Measurements from ENCODE around the gene PCED1A. TPM values are rescaled to one million over a fixed set of nuclear protein-coding genes. Genes with fewer than 3 reads are reported as not detected.

PCED1A gene
- total and polyA plus RNA-seq, 2 of the 8 experiments (the other 6 are each of a cell fraction or from before 2014, with no cell fraction given), result 13.4 to 18.9 TPM

- Histone ChIP-seq H4K8ac (ENCODE audit: extremely low read depth, insufficient read depth, low read length) (no peak overlapping the region), H3K23ac (ENCODE audit: insufficient read length) (no peak overlapping the region), H3K27me3 (replicated peaks in 1 of 4; ENCODE audit: control insufficient read depth in 3 of 4, extremely low read depth in 1 of 4, insufficient read depth in 3 of 4, low read length in 3 of 4) (peaks cover 5 to 7% (median 6%) of the 10 kb centered on the region in 4 experiments), H2BK5ac (ENCODE audit: low read depth, low read length) (no peak overlapping the region), H4K20me1 (replicated peaks in 1 of 2; ENCODE audit: control insufficient read depth in 1 of 2, insufficient read depth in 2 of 2, low read length in 2 of 2) (no peaks in the 10 kb centered on the region), H3K9me3 (ENCODE audit: insufficient read depth in 2 of 2, low read depth in 1 of 2, low read length in 1 of 2) (no peaks in the 10 kb centered on the region; a peak in 1 of 4 replicates), H3K79me1 (ENCODE audit: low read depth, low read length) (no peaks in the 10 kb centered on the region), H3K4me1 (replicated peaks in 1 of 4; ENCODE audit: control insufficient read depth in 3 of 4, insufficient read depth in 4 of 4, low read length in 3 of 4) (no peaks in the 10 kb centered on the region; a peak in 1 of 7 replicates), H4K5ac (ENCODE audit: insufficient read length, low read depth, low read length) (no peak overlapping the region), H3K36me3 (ENCODE audit: control insufficient read depth in 2 of 4, insufficient read depth in 4 of 4, low read length in 3 of 4) (no peaks in the 10 kb centered on the region), H3K9ac (replicated peaks in 1 of 4; ENCODE audit: extremely low read depth in 1 of 4, low read depth in 3 of 4, low read length in 3 of 4) (no peak overlapping the region), H3K4me3 (ENCODE audit: extremely low read depth in 1 of 4, insufficient read depth in 2 of 4, low read depth in 3 of 4, low read length in 4 of 4) (no peak overlapping the region), H3K14ac (ENCODE audit: insufficient read length) (no peak overlapping the region), H3K23me2 (ENCODE audit: low read depth, low read length) (no peaks in the 10 kb centered on the region), H3K18ac (ENCODE audit: extremely low read depth, low read length) (no peak overlapping the region), H2BK12ac (ENCODE audit: low read depth, low read length) (no peak overlapping the region), H4K91ac (replicated peaks; ENCODE audit: insufficient read length, low read length) (no peak overlapping the region), H2BK15ac (ENCODE audit: low read length) (no peak overlapping the region), H2AFZ (ENCODE audit: low read length) (no peak overlapping the region), H2AK5ac (ENCODE audit: low read depth, low read length) (no peak overlapping the region), H3K56ac (replicated peaks; ENCODE audit: insufficient read length, low read depth, low read length) (no peak overlapping the region), H2BK20ac (ENCODE audit: low read length) (no peak overlapping the region), H3K4ac (replicated peaks; ENCODE audit: insufficient read length, low read depth, low read length) (no peak overlapping the region), H2BK120ac (replicated peaks; ENCODE audit: low read depth, low read length) (no peak overlapping the region), H3K27ac (ENCODE audit: low read depth, low read length) (no peak overlapping the region), H3K79me2 (ENCODE audit: control insufficient read depth in 1 of 2, insufficient read depth in 2 of 2, low read length in 2 of 2) (no peaks in the 10 kb centered on the region), H3K4me2 (ENCODE audit: insufficient read depth in 1 of 2, low read depth in 2 of 2, low read length in 2 of 2) (no peak overlapping the region)
- no peak for FAIRE-seq
- 77% methylated on average over 4 of the region's 4 CpGs; no CpG with 5 or more reads in 1 of the 2 experiments for WGBS, 2 experiments (ENCODE audit: extremely low coverage in 1 of 2, insufficient coverage in 1 of 2, insufficient read length in 1 of 2, insufficient replicate concordance in 2 of 2, low coverage in 1 of 2, low lambda C conversion rate in 2 of 2, missing lambda C conversion rate in 1 of 2)
- POLR2A ChIA-PET (ENCODE audit: partially characterized antibody), result no interaction called here
- no peak for DNase-seq (ENCODE audit: low read depth in 1 of 2, low spot score in 2 of 2)
- CTCF ChIA-PET (ENCODE audit: partially characterized antibody), result interaction anchor here (0.7 kb wide), 1 partner anchor 22 kb away, joined by 3 read pairs; no protein-coding TSS in a partner anchor
- TF ChIP-seq MAFK (IDR thresholded peaks at IDR 0.05; ENCODE audit: low read depth, low read length) (no peak), JUND (IDR thresholded peaks at IDR 0.05; ENCODE audit: low read length) (no peak), HDAC6 (IDR thresholded peaks at IDR 0.05; ENCODE audit: low read depth, low read length) (no peak), BRCA1 (IDR thresholded peaks at IDR 0.05; ENCODE audit: low read depth, low read length) (no peak), RAD21 (IDR thresholded peaks at IDR 0.05 in 1 of 2, conservative IDR thresholded peaks at IDR 0.05 in 1 of 2; ENCODE audit: low read depth in 2 of 2, low read length in 2 of 2) (no peak), GTF2F1 (IDR thresholded peaks at IDR 0.05; ENCODE audit: borderline replicate concordance, low read depth, low read length) (no peak), CBX8 (IDR thresholded peaks at IDR 0.05; ENCODE audit: borderline replicate concordance, low read depth, low read length) (no peak), TCF12 (IDR thresholded peaks at IDR 0.05; ENCODE audit: low read depth, low read length) (no peak), POU5F1 (IDR thresholded peaks at IDR 0.05; ENCODE audit: low read depth, low read length) (no peak), KDM1A (IDR thresholded peaks at IDR 0.05; ENCODE audit: borderline replicate concordance, low read length) (no peak), USF2 (IDR thresholded peaks at IDR 0.05; ENCODE audit: low read length) (no peak), CEBPB (IDR thresholded peaks at IDR 0.05; ENCODE audit: low read depth, low read length) (no peak), SP4 (IDR thresholded peaks at IDR 0.05; ENCODE audit: low read length) (no peak), SIRT6 (IDR thresholded peaks at IDR 0.05; ENCODE audit: low read length) (no peak)
Measured at GRCh38 chr20:2826655-2827054, 13.8 kb downstream of the PCED1A start.

Measured in H1 (cell line).